Thyroid gland (tissue), 4 donors: Measurements from ENCODE around the gene IFITM1. TPM values are rescaled to one million over a fixed set of nuclear protein-coding genes. Genes with fewer than 3 reads are reported as not detected.
A peak's percentile ranks its signal among the peaks of the same experiment; 100 is the strongest.

Source experiments
- DNase-seq, 2 donors: peaks; one replicate each; pipeline ENCODE4 v3.0.0-alpha.2; 2019
- H3K27ac ChIP-seq, 3 donors: fragments of 200-600 bp; sonication (generic); 1 replicate in 2 of 3; 2 replicates in 1 of 3; pipeline ENCODE4 v1.5.1; 2016 to 2019; ENCODE audit warnings: mild to moderate bottlenecking in 1 of 3, moderate library complexity in 1 of 3
- H3K27me3 ChIP-seq: fragments of 200-600 bp; sonication (generic); one replicate; pipeline ENCODE4 v1.5.1; 2019
- H3K36me3 ChIP-seq, 2 donors: fragments of 200-600 bp; sonication (generic); one replicate each; pipeline ENCODE4 v1.5.1; 2016 to 2019
- H3K4me1 ChIP-seq, 2 donors: fragments of 200-600 bp; sonication (generic); one replicate each; pipeline ENCODE4 v1.5.1; 2017 to 2019
- H3K4me3 ChIP-seq, 3 donors: fragments of 200-600 bp; sonication (generic); replicated peaks in 1 of 3; 1 replicate in 2 of 3; 2 replicates in 1 of 3; pipeline ENCODE4 v1.5.1; 2016; ENCODE audit warnings: mild to moderate bottlenecking in 1 of 3
- H3K9me3 ChIP-seq: fragments of 200-600 bp; sonication (generic); one replicate; pipeline ENCODE4 v1.5.1; 2017
- CTCF ChIP-seq, 6 experiments: fragments of 200-600 bp in 3 of 6; fragments of 450-650 bp in 3 of 6; sonication (generic) in 3 of 6; IDR thresholded peaks; one replicate each; pipeline ENCODE4 v1.5.1; 2016 to 2019; ENCODE audit warnings: antibody characterized with exemption in 6 of 6, mild to moderate bottlenecking in 2 of 6, inconsistent platforms in 1 of 6, moderate library complexity in 1 of 6
- POLR2A ChIP-seq, 2 donors: fragments of 450-650 bp; IDR thresholded peaks; one replicate each; pipeline ENCODE4 v1.6.1; 2017; ENCODE audit warnings: antibody characterized with exemption in 2 of 2, mild to moderate bottlenecking in 2 of 2, moderate library complexity in 1 of 2
- WGBS, 2 donors: methylation state at CpG; one replicate each; pipeline ENCODE4 v1.1.5; 2017; 5-methylcytosine and 5-hydroxymethylcytosine counted together
- intact Hi-C: fragments of 100-400 bp; cut with DNase I; formaldehyde crosslinking; loops from one replicate; pipeline ENCODE4 v1.15.1; 2023
- total RNA-seq, 4 donors: library from RNA; depleted of rRNA; stranded (reverse); fragments of >200 nt; gene quantifications; one replicate each; pipeline ENCODE4 v1.2.3, GENCODE V29; 2016

Gene IFITM1
- total RNA-seq, 4 donors from 2014 or later, result 94.3 to 163 (median 103) TPM

DNA sequence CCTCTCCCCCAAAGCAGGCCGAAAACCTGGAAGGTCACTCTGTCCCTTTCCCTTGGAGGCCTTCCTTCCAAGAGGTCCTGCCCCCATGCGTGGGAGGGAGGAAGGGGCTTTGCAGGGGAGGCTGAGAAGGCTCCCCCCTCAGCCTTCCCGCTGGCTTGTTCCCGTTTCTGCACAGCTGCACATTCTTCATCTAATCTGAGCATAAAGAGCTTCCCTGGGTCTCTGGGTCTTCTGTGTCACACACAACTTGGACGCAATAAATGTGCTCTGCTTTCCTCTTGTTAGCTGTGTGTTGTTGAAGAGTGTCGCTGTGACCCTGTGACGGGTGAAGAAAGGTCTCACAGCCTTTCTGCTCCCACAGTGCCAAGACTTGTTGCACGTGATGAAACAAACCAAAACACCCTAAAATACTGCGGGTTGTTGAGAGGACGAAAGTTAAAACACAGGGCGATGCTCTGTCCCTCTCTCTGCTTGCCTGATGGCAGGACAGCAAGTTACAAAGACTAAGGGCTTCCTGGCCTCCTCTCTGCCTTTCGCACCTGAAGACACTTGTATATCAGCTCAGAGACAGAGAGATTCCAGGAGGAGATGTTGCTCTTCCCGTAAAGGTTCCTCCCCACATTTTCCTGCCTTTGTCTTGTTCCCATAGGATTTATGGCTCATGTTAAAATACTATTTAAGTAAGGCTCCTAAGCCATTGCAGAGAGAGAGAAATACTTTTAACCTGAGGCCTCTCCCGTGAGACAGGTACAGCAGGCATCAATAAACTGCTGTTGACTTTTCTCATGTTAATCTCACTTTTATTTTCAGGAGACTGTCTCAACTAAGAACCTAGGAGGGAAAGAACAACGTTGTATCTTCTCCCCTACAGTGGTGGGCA lies 22.2 kb downstream of the IFITM1 start:
- Histone ChIP-seq H3K9me3 (no peaks in the 10 kb centered on the region), H3K4me3 (no peak overlapping the region), H3K36me3 (no peaks in the 10 kb centered on the region), H3K4me1 (peaks cover 0 to 11% of the 10 kb centered on the region in 2 donors), H3K27ac (peak overlapping the region; percentile 6 to 63 (median 52)), H3K27me3 (no peaks in the 10 kb centered on the region)
- intact Hi-C loops, result no loop called here
- WGBS, 2 donors, result 63 to 69% methylated on average over 14 to 15 of the region's 15 CpGs
- TF ChIP-seq POLR2A (IDR thresholded peaks at IDR 0.05) (no peak), CTCF (IDR thresholded peaks at IDR 0.05) (no peak)
- DNase-seq, result no peak

DNA sequence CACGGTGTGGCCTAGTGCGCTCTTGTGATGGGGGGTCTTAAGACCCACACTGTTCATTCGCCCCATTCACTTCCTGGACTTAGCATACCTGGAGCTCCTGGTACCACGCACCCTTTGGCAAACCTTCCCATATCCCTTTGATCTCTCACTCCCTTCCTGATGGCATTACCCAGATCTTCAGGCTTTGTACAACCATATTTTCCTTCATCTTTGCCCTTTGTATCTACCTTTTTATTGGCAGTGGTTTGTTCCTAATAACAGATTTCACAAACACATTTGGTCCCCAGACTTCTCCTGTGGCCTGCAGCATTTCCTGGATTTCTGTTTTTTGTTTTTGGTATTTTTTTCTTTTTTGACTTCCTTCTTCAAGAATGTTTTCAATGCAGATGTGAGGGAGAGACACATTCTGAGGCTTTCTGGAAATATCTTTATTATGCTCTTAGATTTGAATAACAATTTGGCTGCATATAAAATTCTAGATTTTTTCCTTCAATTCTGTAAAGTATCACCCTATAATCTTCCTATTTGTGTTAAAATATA lies 22.9 kb downstream of the IFITM1 start:
- no peaks in the 10 kb centered on the region for H3K9me3 ChIP-seq
- H3K27me3 ChIP-seq, result no peaks in the 10 kb centered on the region
- DNase-seq, result no peak
- H3K36me3 ChIP-seq, result no peaks in the 10 kb centered on the region
- intact Hi-C loops, result no loop called here
- H3K4me1 ChIP-seq, result peaks cover 0 to 11% of the 10 kb centered on the region in 2 donors
- TF ChIP-seq POLR2A (IDR thresholded peaks at IDR 0.05), result no peak
- TF ChIP-seq CTCF (IDR thresholded peaks at IDR 0.05), result no peak
- H3K4me3 ChIP-seq, result no peak overlapping the region
- H3K27ac ChIP-seq, result peak overlapping the region in 2 of 3 donors; percentile 52 to 63
- 72 to 89% methylated on average over 4 of the region's 4 CpGs for WGBS, 2 donors

- DNase-seq, result no peak
- intact Hi-C loops, result no loop called here
- Histone ChIP-seq H3K27ac (no peak overlapping the region), H3K9me3 (no peaks in the 10 kb centered on the region), H3K4me3 (no peak overlapping the region), H3K36me3 (no peaks in the 10 kb centered on the region), H3K4me1 (peaks cover 0 to 11% of the 10 kb centered on the region in 2 donors), H3K27me3 (no peaks in the 10 kb centered on the region)
- WGBS, 2 donors, result 95 to 99% methylated on average over 6 of the region's 6 CpGs
- TF ChIP-seq POLR2A (IDR thresholded peaks at IDR 0.05), result no peak
- TF ChIP-seq CTCF (IDR thresholded peaks at IDR 0.05), result no peak
Observed at GRCh38 chr11:337711-338110, 23.9 kb downstream of the IFITM1 start.

DNA sequence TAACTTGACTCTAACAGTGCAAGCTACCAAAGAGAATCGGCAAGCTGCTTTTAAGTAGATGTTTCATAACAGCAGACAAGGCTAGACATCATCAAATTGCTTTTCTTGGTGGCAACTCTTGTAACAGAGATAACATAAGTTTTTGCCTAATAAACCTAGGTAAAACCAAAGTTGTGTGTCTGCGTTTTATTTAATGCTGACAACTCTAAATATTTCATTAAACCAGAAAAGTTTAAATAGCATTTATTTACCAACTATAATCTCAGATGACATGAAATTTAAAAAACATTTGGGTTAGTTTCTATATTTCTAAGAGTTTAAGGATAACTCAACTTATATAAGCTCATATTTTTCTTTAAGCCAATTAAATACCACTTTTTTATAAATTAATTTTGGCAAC lies 26.1 kb downstream of the IFITM1 start:
- intact Hi-C loops, result no loop called here
- Histone ChIP-seq H3K27me3 (no peaks in the 10 kb centered on the region), H3K4me3 (no peak overlapping the region), H3K27ac (no peak overlapping the region), H3K9me3 (no peaks in the 10 kb centered on the region), H3K4me1 (peaks cover 0 to 11% of the 10 kb centered on the region in 2 donors), H3K36me3 (no peaks in the 10 kb centered on the region)
- TF ChIP-seq CTCF (IDR thresholded peaks at IDR 0.05) (no peak), POLR2A (IDR thresholded peaks at IDR 0.05) (no peak)
- 92 to 94% methylated on average over 2 of the region's 2 CpGs for WGBS, 2 donors
- DNase-seq, result no peak
